CD4-positive, alpha-beta memory T cell (primary cell): ENCODE measurements around the gene CGB3. TPM values are rescaled to one million over a fixed set of nuclear protein-coding genes. Genes with fewer than 3 reads are reported as not detected.
A peak's percentile ranks its signal among the peaks of the same experiment; 100 is the strongest.
"Not testable (repeated sequence)": the region's sequence is repeated elsewhere in the genome, so short reads cannot be mapped to it uniquely, and the experiment has no call there.

Experiments
- CTCF ChIA-PET: fragments of 350-600 bp; sonication (Branson Sonifier 250); formaldehyde crosslinking; loops from one replicate; lab custom pipeline; 2021; ENCODE audit warnings: inconsistent platforms; ENCODE audit not compliant: partially characterized antibody; lab: Charles Lee
- POLR2A ChIA-PET: fragments of 350-600 bp; sonication (Branson Sonifier 250); formaldehyde crosslinking; loops from one replicate; lab custom pipeline; 2021; ENCODE audit not compliant: partially characterized antibody; lab: Charles Lee
- DNase-seq, 5 donors: peaks; one replicate each; pipeline versions ENCODE4 v3.0.0 to v3.0.0-alpha.2; 2020 to 2022; ENCODE audit warnings: mixed read lengths in 1 of 5
- H3K27ac ChIP-seq: one replicate; pipeline ENCODE4 v1.7.0; 2013; ENCODE audit warnings: low read depth, low read length
- H3K27me3 ChIP-seq: 2 replicates; pipeline ENCODE4 v1.7.0; 2013; ENCODE audit warnings: mild to moderate bottlenecking, low read length, moderate library complexity; ENCODE audit not compliant: insufficient read depth
- H3K36me3 ChIP-seq: 2 replicates; pipeline ENCODE4 v1.7.0; 2013; ENCODE audit warnings: mild to moderate bottlenecking, low read length, moderate library complexity; ENCODE audit not compliant: insufficient read depth
- H3K4me1 ChIP-seq: 2 replicates; pipeline ENCODE4 v1.7.0; 2013; ENCODE audit warnings: mild to moderate bottlenecking, low read length, moderate library complexity; ENCODE audit not compliant: insufficient read depth
- H3K4me3 ChIP-seq, 2 donors: one replicate each; pipeline ENCODE4 v1.7.0; 2013; ENCODE audit warnings: low read length in 2 of 2, mild to moderate bottlenecking in 1 of 2
- H3K9me3 ChIP-seq, 2 donors: one replicate each; pipeline ENCODE4 v1.7.0; 2013; ENCODE audit warnings: low read length in 2 of 2, control low read depth in 1 of 2; ENCODE audit not compliant: control insufficient read depth in 1 of 2
- H3K27ac Mint-ChIP-seq, 7 donors: one replicate each; pipeline ENCODE4 v1.8.0; 2020 to 2021; ENCODE audit warnings: mixed read lengths in 7 of 7, mild to moderate bottlenecking in 6 of 7, inconsistent platforms in 3 of 7, moderate library complexity in 3 of 7
- H3K27me3 Mint-ChIP-seq, 2 donors: one replicate each; pipeline ENCODE4 v1.8.0; 2020 to 2021; ENCODE audit warnings: mixed read lengths in 2 of 2
- H3K36me3 Mint-ChIP-seq, 2 donors: one replicate each; pipeline ENCODE4 v1.8.0; 2020 to 2021; ENCODE audit warnings: mixed read lengths in 2 of 2, inconsistent platforms in 1 of 2, mild to moderate bottlenecking in 1 of 2
- H3K4me1 Mint-ChIP-seq, 4 donors: one replicate each; pipeline ENCODE4 v1.8.0; 2020 to 2021; ENCODE audit warnings: mixed read lengths in 4 of 4, mild to moderate bottlenecking in 1 of 4
- H3K4me3 Mint-ChIP-seq, 8 donors: one replicate each; pipeline ENCODE4 v1.8.0; 2020 to 2021; ENCODE audit warnings: mixed read lengths in 8 of 8, mild to moderate bottlenecking in 7 of 8, moderate library complexity in 6 of 8, inconsistent platforms in 3 of 8
- H3K9me3 Mint-ChIP-seq, 8 donors: one replicate each; pipeline ENCODE4 v1.8.0; 2020 to 2021; ENCODE audit warnings: mixed read lengths in 8 of 8, mild to moderate bottlenecking in 5 of 8, inconsistent platforms in 3 of 8, moderate library complexity in 1 of 8
- intact Hi-C: fragments of 100-400 bp; cut with micrococcal nuclease; formaldehyde crosslinking; loops from one replicate; pipeline ENCODE4 v1.15.1; 2023
- polyA plus RNA-seq, 2 donors: library from polyadenylated mRNA; unstranded; fragments of 300-500 nt; fragmentation: Illumina TruSeq; gene quantifications; one replicate each; pipeline ENCODE4 v1.2.3, GENCODE V29; 2021
- total RNA-seq, 2 experiments: library from RNA; stranded (reverse); gene quantifications; one replicate each; pipeline ENCODE4 v1.2.3, GENCODE V29; 2021

CGB3 gene
- total and polyA plus RNA-seq, 4 experiments from 2014 or later, result not detected

- H3K4me1 Mint-ChIP-seq, H3K9me3 Mint-ChIP-seq, CTCF ChIA-PET, H3K4me3 ChIP-seq, H3K27me3 Mint-ChIP-seq, intact Hi-C loops, H3K9me3 ChIP-seq, H3K27me3 ChIP-seq, H3K36me3 ChIP-seq, H3K27ac ChIP-seq, POLR2A ChIA-PET, H3K4me1 ChIP-seq, H3K36me3 Mint-ChIP-seq: not testable (repeated sequence)
- Mint-ChIP-seq H3K4me3 (peak within 1 kb of the TSS in 1 of 8 donors; percentile 16), H3K27ac (peak within 1 kb of the TSS in 3 of 7 donors; percentile 17 to 78 (median 36))
- DNase-seq, result peak; percentile 34 to 63 (median 52)
Observed at GRCh38 chr19:49031642-49032301, 7.6 kb upstream of the CGB3 start, which contains the start of gene CGB2. CGB2 (plus strand) TSS chr19:49031890; CDS start chr19:49032096, 206 bp downstream.

GRCh38 chr19:49030323-49030722 lies 6.2 kb upstream of the CGB3 start:
- H3K4me3 ChIP-seq, intact Hi-C loops, H3K36me3 ChIP-seq, H3K27me3 ChIP-seq, H3K9me3 ChIP-seq, DNase-seq, H3K4me1 Mint-ChIP-seq, CTCF ChIA-PET, H3K4me3 Mint-ChIP-seq, H3K36me3 Mint-ChIP-seq, H3K4me1 ChIP-seq, H3K27ac ChIP-seq, POLR2A ChIA-PET, H3K27me3 Mint-ChIP-seq, H3K9me3 Mint-ChIP-seq, H3K27ac Mint-ChIP-seq: not testable (repeated sequence)

GRCh38 chr19:49029749-49030148 lies 5.6 kb upstream of the CGB3 start:
- H3K27me3 ChIP-seq, H3K4me1 ChIP-seq, H3K9me3 ChIP-seq, H3K4me1 Mint-ChIP-seq, H3K9me3 Mint-ChIP-seq, H3K27me3 Mint-ChIP-seq, H3K36me3 Mint-ChIP-seq, intact Hi-C loops, POLR2A ChIA-PET, DNase-seq, H3K27ac ChIP-seq, H3K4me3 Mint-ChIP-seq, H3K4me3 ChIP-seq, CTCF ChIA-PET, H3K27ac Mint-ChIP-seq, H3K36me3 ChIP-seq: not testable (repeated sequence)

GRCh38 chr19:49028686-49029085 lies 4.6 kb upstream of the CGB3 start:
- DNase-seq, H3K9me3 ChIP-seq, H3K27ac Mint-ChIP-seq, POLR2A ChIA-PET, H3K27me3 ChIP-seq, H3K27me3 Mint-ChIP-seq, H3K4me1 Mint-ChIP-seq, H3K27ac ChIP-seq, H3K4me3 ChIP-seq, CTCF ChIA-PET, H3K9me3 Mint-ChIP-seq, intact Hi-C loops, H3K4me3 Mint-ChIP-seq, H3K36me3 ChIP-seq, H3K36me3 Mint-ChIP-seq, H3K4me1 ChIP-seq: not testable (repeated sequence)

GRCh38 chr19:49025599-49025998 lies 1.5 kb upstream of the CGB3 start:
- H3K27ac Mint-ChIP-seq, H3K4me1 ChIP-seq, H3K9me3 Mint-ChIP-seq, H3K27me3 Mint-ChIP-seq, intact Hi-C loops, H3K9me3 ChIP-seq, H3K27me3 ChIP-seq, H3K36me3 Mint-ChIP-seq, POLR2A ChIA-PET, CTCF ChIA-PET, H3K4me3 Mint-ChIP-seq, DNase-seq, H3K36me3 ChIP-seq, H3K4me3 ChIP-seq, H3K27ac ChIP-seq: not testable (repeated sequence)
- peaks cover 6 to 10% (median 9%) of the 10 kb centered on the region in 4 donors for H3K4me1 Mint-ChIP-seq

GRCh38 chr19:49025088-49025487 lies 955 bp upstream of the CGB3 start:
- intact Hi-C loops, H3K36me3 ChIP-seq, CTCF ChIA-PET, H3K9me3 Mint-ChIP-seq, H3K27me3 ChIP-seq, H3K4me3 Mint-ChIP-seq, H3K9me3 ChIP-seq, H3K27me3 Mint-ChIP-seq, POLR2A ChIA-PET, H3K4me3 ChIP-seq, H3K27ac Mint-ChIP-seq, H3K27ac ChIP-seq, DNase-seq, H3K36me3 Mint-ChIP-seq: not testable (repeated sequence)
- H3K4me1 Mint-ChIP-seq, result peaks cover 9 to 15% (median 12%) of the 10 kb centered on the region in 4 donors
- H3K4me1 ChIP-seq, result peaks cover 12% of the 10 kb centered on the region

GRCh38 chr19:49022116-49022515 lies 2.0 kb downstream of the CGB3 start:
- POLR2A ChIA-PET, result no interaction called here
- Mint-ChIP-seq H3K27me3 (peaks cover 0 to 3% of the 10 kb centered on the region in 2 donors), H3K36me3 (peaks cover 0 to 2% of the 10 kb centered on the region in 2 donors), H3K27ac (peak overlapping the region in 1 of 7 donors; percentile 2), H3K4me3 (no peak overlapping the region), H3K4me1 (peaks cover 15 to 37% (median 25%) of the 10 kb centered on the region in 4 donors), H3K9me3 (no peaks in the 10 kb centered on the region)
- Histone ChIP-seq H3K9me3 (no peaks in the 10 kb centered on the region), H3K36me3 (no peaks in the 10 kb centered on the region), H3K4me1 (peaks cover 24% of the 10 kb centered on the region), H3K4me3 (no peak overlapping the region), H3K27ac (no peak overlapping the region), H3K27me3 (no peaks in the 10 kb centered on the region)
- no peak for DNase-seq
- CTCF ChIA-PET, result no interaction called here
- intact Hi-C loops, result no loop called here
